GM12878 (cell line): Measurements from ENCODE around the gene REEP2.

Experiments used
- BCL11A ChIP-seq: IDR thresholded peaks from 2 replicates; pipeline ENCODE4 v1.6.1; 2011; ENCODE audit warnings: low read depth, low read length
- CTCF ChIP-seq, 3 experiments: IDR thresholded peaks in 2 of 3; conservative IDR thresholded peaks in 1 of 3; 2 replicates each; pipeline ENCODE4 v1.5.1; 2011; ENCODE audit warnings: low read depth in 3 of 3, low read length in 3 of 3, mild to moderate bottlenecking in 3 of 3, control low read depth in 2 of 3, moderate library complexity in 2 of 3, inconsistent platforms in 1 of 3, mixed read lengths in 1 of 3; ENCODE audit not compliant: control insufficient read depth in 2 of 3, insufficient read depth in 1 of 3; ENCODE audit errors: extremely low read depth in 1 of 3
- EP300 ChIP-seq, 2 experiments: fragments of 150-350 bp in 1 of 2; IDR thresholded peaks; 2 replicates each; pipeline ENCODE4 v1.6.1; 2011 to 2012; ENCODE audit warnings: low read depth in 2 of 2, low read length in 2 of 2, borderline replicate concordance in 1 of 2, improper control_type of control experiment in 1 of 2, inconsistent platforms in 1 of 2; ENCODE audit not compliant: control insufficient read depth in 1 of 2
- FOS ChIP-seq: IDR thresholded peaks from 3 replicates; pipeline ENCODE4 v1.6.1; 2011; ENCODE audit warnings: borderline replicate concordance; ENCODE audit not compliant: insufficient read length; ENCODE audit errors: extremely low read depth
- HDAC2 ChIP-seq: fragments of 200-600 bp; sonication (generic); IDR thresholded peaks from 2 replicates; pipeline ENCODE4 v1.6.1; 2017
- IRF4 ChIP-seq: IDR thresholded peaks from 2 replicates; pipeline ENCODE4 v1.6.1; 2011; ENCODE audit warnings: low read depth, low read length
- JUND ChIP-seq: IDR thresholded peaks from 2 replicates; pipeline ENCODE4 v1.6.1; 2012; ENCODE audit warnings: low read depth, mild to moderate bottlenecking, low read length, improper control_type of control experiment, moderate library complexity
- POLR2AphosphoS5 ChIP-seq: IDR thresholded peaks from 2 replicates; pipeline ENCODE4 v1.6.1; 2011; ENCODE audit warnings: mild to moderate bottlenecking, low read length, inconsistent platforms
- RAD21 ChIP-seq: IDR thresholded peaks from 2 replicates; pipeline ENCODE4 v1.6.1; 2011; ENCODE audit warnings: mild to moderate bottlenecking, low read depth, low read length, moderate library complexity; ENCODE audit not compliant: insufficient read depth
- RBBP5 ChIP-seq: fragments of 200-600 bp; sonication (generic); conservative IDR thresholded peaks from 2 replicates; pipeline ENCODE4 v1.6.1; 2016
- RCOR1 ChIP-seq: conservative IDR thresholded peaks from 2 replicates; pipeline ENCODE4 v1.6.1; 2012; ENCODE audit warnings: low read depth, low read length, improper control_type of control experiment
- ZBTB33 ChIP-seq: fragments of 450-650 bp; IDR thresholded peaks from 2 replicates; pipeline ENCODE4 v1.6.1; 2017; ENCODE audit warnings: mild to moderate bottlenecking
- ZNF24 ChIP-seq: fragments of 450-650 bp; IDR thresholded peaks from 2 replicates; pipeline ENCODE4 v1.6.1; 2017; ENCODE audit warnings: antibody characterized with exemption, mild to moderate bottlenecking

GRCh38 chr5:138469540-138470321, 30.9 kb downstream of the REEP2 start:
- TF ChIP-seq ZBTB33 (no peak), RCOR1 (no peak), HDAC2 (no peak), EP300 (IDR thresholded peaks at IDR 0.05; ENCODE audit: borderline replicate concordance in 1 of 2, control insufficient read depth in 1 of 2, low read depth in 2 of 2, low read length in 2 of 2) (no peak), RBBP5 (no peak), CTCF (IDR thresholded peaks at IDR 0.05 in 2 of 3, conservative IDR thresholded peaks at IDR 0.05 in 1 of 3; ENCODE audit: control insufficient read depth in 2 of 3, extremely low read depth in 1 of 3, insufficient read depth in 1 of 3, low read depth in 3 of 3, low read length in 3 of 3) (no peak), RAD21 (no peak), FOS (no peak), ZNF24 (no peak), IRF4 (no peak), BCL11A (no peak), JUND (no peak), POLR2AphosphoS5 (peak; percentile 90)
